A549 (cell line): ENCODE results near the gene BTBD16.

Experiments
- CTCF ChIP-seq: fragments of >200 bp; sonication (Bioruptor Twin); formaldehyde crosslinking; IDR thresholded peaks from 3 replicates; pipeline ENCODE4 v1.5.1; 2016
- JUNB ChIP-seq: fragments of >200 bp; sonication (Bioruptor Twin); formaldehyde crosslinking; IDR thresholded peaks from 2 replicates; pipeline ENCODE4 v1.6.1; 2016
- MAX ChIP-seq: IDR thresholded peaks from 2 replicates; pipeline ENCODE4 v1.6.1; 2012
- POLR2A ChIP-seq: IDR thresholded peaks from 2 replicates; pipeline ENCODE4 v1.6.1; 2012; ENCODE audit warnings: mild to moderate bottlenecking, low read length
- REST ChIP-seq: fragments of 200-600 bp; sonication (generic); IDR thresholded peaks from 2 replicates; pipeline ENCODE4 v1.6.1; 2016; ENCODE audit warnings: antibody characterized with exemption, mild to moderate bottlenecking, moderate library complexity
- RNF2 ChIP-seq: fragments of 200-600 bp; sonication (generic); IDR thresholded peaks from 2 replicates; pipeline ENCODE4 v1.6.1; 2016; ENCODE audit warnings: low read depth, mild to moderate bottlenecking, antibody characterized with exemption, moderate library complexity, borderline replicate concordance
- USF2 ChIP-seq: fragments of 450-650 bp; IDR thresholded peaks from 2 replicates; pipeline ENCODE4 v1.6.1; 2014; ENCODE audit warnings: antibody characterized with exemption
- ZNF302 ChIP-seq: fragments of 250-450 bp; sonication (Bioruptor Pico); IDR thresholded peaks from 2 replicates; pipeline ENCODE4 v1.9.0; 2021; ENCODE audit warnings: inconsistent platforms, mild to moderate bottlenecking, moderate library complexity

GRCh38 chr10:122304054-122304579 is 33.0 kb downstream of the BTBD16 start:
- TF ChIP-seq JUNB (no peak), CTCF (no peak), REST (no peak), POLR2A (no peak), MAX (no peak), RNF2 (no peak), USF2 (no peak), ZNF302 (CRISPR knock-in tag) (no peak)
